ENCODE measurements around the gene CIDEC.

CIDEC gene, protein sequence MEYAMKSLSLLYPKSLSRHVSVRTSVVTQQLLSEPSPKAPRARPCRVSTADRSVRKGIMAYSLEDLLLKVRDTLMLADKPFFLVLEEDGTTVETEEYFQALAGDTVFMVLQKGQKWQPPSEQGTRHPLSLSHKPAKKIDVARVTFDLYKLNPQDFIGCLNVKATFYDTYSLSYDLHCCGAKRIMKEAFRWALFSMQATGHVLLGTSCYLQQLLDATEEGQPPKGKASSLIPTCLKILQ

GRCh38 chr3:9879830-9880549, at the start of gene CIDEC:
TSS of gene CIDEC (minus strand) at chr3:9880253. CDS start at chr3:9878486, 1,767 bp downstream.
- CTCF ChIA-PET, result no interaction called here
- Mint-ChIP-seq H3K4me1 (no peaks in the 10 kb centered on the region), H3K9me3 (no peaks in the 10 kb centered on the region), H3K27ac (no peak within 1 kb of the TSS), H3K4me3 (no peak within 1 kb of the TSS), H3K27me3 (peaks cover 26% of the 10 kb centered on the region), H3K36me3 (no peaks in the 10 kb centered on the region)
- DNase-seq, result no peak

- H3K4me3 Mint-ChIP-seq, result no peak overlapping the region
- H3K9me3 Mint-ChIP-seq, result no peaks in the 10 kb centered on the region
- CTCF ChIA-PET, result no interaction called here
- no peaks in the 10 kb centered on the region for H3K36me3 Mint-ChIP-seq
- H3K4me1 Mint-ChIP-seq, result peaks cover 14% of the 10 kb centered on the region
- no peak overlapping the region for H3K27ac Mint-ChIP-seq
- DNase-seq, result no peak
- H3K27me3 Mint-ChIP-seq, result peaks cover 26% of the 10 kb centered on the region
Observed at GRCh38 chr3:9928158-9928557, 48.1 kb upstream of the CIDEC start.

DNA sequence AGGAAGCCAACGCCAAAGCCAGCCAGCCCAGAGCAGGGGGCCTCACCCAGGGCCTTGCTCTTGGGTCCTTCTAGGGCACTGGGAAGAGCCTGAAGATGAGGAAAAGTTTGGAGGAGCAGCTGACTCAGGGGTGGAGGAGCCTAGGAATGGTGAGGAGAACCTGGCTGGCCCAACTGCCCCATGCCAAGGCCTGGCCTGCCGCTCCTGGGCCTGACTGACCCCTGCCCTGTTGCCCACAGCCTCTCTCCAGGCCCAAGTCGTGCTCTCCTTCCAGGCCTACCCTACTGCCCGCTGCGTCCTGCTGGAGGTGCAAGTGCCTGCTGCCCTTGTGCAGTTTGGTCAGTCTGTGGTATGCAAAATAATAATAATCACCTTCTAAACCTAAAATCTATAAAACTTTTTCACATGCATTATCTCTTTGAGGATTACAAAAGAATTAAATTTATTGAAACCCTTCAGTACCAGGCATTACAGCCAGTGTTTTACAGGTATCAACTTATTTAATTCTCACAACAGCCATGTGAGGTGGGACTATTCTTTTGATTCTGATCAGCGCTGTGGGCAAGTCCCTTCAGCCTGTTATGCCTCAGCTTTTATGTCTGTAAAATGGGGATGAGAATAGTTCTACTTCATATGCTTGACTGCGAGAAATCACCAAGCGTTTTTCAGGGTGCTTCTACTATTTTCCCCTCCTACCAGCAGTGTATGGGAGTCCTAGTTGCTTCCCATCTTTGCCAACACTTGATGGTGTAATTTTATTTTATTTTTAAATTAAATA, 38.4 kb upstream of the CIDEC start:
- CTCF ChIA-PET, result no interaction called here

DNA sequence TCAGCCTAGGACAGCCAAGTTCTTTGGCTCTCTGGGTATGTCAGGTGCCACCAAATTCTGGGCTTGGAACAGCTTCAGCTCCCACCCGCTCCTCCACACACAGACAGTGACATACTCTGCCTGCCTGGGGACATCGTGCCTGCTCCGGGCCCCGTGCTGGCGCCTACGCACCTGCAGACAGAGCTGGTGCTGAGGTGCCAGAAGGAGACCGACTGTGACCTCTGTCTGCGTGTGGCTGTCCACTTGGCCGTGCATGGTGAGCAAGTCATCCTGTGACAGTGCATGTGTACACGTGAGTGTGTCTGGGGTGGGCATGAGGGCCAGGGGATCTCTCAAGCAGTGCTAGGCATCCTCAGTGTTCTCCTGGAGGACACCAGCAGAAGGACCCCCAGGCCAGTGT, 37.8 kb upstream of the CIDEC start:
- Mint-ChIP-seq H3K4me1 (peaks cover 16% of the 10 kb centered on the region), H3K4me3 (no peak overlapping the region), H3K9me3 (no peaks in the 10 kb centered on the region), H3K36me3 (no peaks in the 10 kb centered on the region), H3K27me3 (peaks cover 62% of the 10 kb centered on the region), H3K27ac (no peak overlapping the region)
- DNase-seq, result no peak
- CTCF ChIA-PET, result interaction anchor here (1.3 to 2.6 kb wide), 2 partner anchors 14 to 15 kb away, joined by 4 to 18 read pairs; partner anchors contain the start of gene IL17RE

More for the DNA sequence above, 38.4 kb upstream of the CIDEC start:
- peaks cover 16% of the 10 kb centered on the region for H3K4me1 Mint-ChIP-seq
- no peak for DNase-seq
- H3K36me3 Mint-ChIP-seq, result no peaks in the 10 kb centered on the region
- H3K27ac Mint-ChIP-seq, result no peak overlapping the region
- no peaks in the 10 kb centered on the region for H3K9me3 Mint-ChIP-seq
- peaks cover 67% of the 10 kb centered on the region for H3K27me3 Mint-ChIP-seq
- no peak overlapping the region for H3K4me3 Mint-ChIP-seq

- Mint-ChIP-seq H3K27me3 (peaks cover 57% of the 10 kb centered on the region), H3K4me3 (peak within 1 kb of the TSS; percentile 68), H3K9me3 (no peaks in the 10 kb centered on the region), H3K4me1 (peaks cover 16% of the 10 kb centered on the region), H3K27ac (no peak within 1 kb of the TSS), H3K36me3 (no peaks in the 10 kb centered on the region)
- CTCF ChIA-PET, result interaction anchor here (1.3 to 2.6 kb wide), 2 partner anchors 14 to 15 kb away, joined by 4 to 18 read pairs; partner anchors contain the start of gene IL17RE
- DNase-seq, result peak; percentile 55
Observed at GRCh38 chr3:9916734-9917680, 37.0 kb upstream of the CIDEC start, which contains the start of gene IL17RC. TSS of gene IL17RC (plus strand) at chr3:9917098. CDS start at chr3:9917316, 218 bp downstream.

DNA sequence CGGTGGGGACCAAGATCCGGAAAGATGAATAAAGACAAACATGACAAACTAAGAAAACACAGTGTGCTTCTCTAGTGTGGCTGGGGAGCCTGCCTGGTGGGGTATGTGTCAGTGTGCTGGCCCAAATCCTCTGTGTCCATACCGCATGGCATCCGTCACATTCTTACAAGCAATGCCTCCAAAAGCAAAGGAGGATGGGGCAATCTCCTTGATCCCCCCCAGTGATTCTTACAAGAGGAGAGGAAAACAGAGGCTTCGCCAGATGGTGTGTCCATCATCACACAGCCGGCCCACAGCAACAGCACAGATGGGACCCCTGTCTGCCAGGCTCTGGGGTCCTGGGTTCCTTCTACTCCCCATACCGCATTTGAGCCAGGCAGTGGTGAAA, 36.3 kb upstream of the CIDEC start:
- Mint-ChIP-seq H3K36me3 (no peaks in the 10 kb centered on the region), H3K4me1 (peaks cover 16% of the 10 kb centered on the region), H3K9me3 (no peaks in the 10 kb centered on the region), H3K27me3 (peaks cover 62% of the 10 kb centered on the region), H3K4me3 (peak overlapping the region; percentile 60), H3K27ac (no peak overlapping the region)
- DNase-seq, result no peak
- CTCF ChIA-PET, result interaction anchor here (0.7 to 2.6 kb wide), 3 partner anchors 16 to 141 kb away, joined by 3 to 18 read pairs (median 3); no protein-coding TSS in a partner anchor

DNA sequence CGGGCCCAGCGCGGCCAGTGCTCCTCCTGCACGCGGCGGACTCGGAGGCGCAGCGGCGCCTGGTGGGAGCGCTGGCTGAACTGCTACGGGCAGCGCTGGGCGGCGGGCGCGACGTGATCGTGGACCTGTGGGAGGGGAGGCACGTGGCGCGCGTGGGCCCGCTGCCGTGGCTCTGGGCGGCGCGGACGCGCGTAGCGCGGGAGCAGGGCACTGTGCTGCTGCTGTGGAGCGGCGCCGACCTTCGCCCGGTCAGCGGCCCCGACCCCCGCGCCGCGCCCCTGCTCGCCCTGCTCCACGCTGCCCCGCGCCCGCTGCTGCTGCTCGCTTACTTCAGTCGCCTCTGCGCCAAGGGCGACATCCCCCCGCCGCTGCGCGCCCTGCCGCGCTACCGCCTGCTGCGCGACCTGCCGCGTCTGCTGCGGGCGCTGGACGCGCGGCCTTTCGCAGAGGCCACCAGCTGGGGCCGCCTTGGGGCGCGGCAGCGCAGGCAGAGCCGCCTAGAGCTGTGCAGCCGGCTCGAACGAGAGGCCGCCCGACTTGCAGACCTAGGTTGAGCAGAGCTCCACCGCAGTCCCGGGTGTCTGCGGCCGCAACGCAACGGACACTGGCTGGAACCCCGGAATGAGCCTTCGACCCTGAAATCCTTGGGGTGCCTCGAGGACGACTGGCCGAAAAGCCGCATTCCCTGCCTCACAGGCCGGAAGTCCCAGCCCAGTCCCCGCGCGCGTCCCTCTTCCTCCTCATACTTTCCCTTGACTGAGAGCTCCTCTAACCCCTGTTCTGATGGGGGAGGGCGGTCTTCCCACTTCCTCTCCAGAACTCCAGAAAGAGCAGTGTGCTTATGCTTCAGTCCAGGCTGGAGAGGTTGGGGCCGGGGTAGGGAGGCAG, 35.4 kb upstream of the CIDEC start:
- Mint-ChIP-seq H3K27ac (no peak overlapping the region), H3K4me3 (peak overlapping the region; percentile 68), H3K9me3 (no peaks in the 10 kb centered on the region), H3K4me1 (peaks cover 16% of the 10 kb centered on the region), H3K27me3 (peaks cover 59% of the 10 kb centered on the region), H3K36me3 (no peaks in the 10 kb centered on the region)
- CTCF ChIA-PET, result interaction anchor here (0.7 to 2.6 kb wide), 4 partner anchors 16 to 140 kb away, joined by 3 to 18 read pairs (median 3); no protein-coding TSS in a partner anchor
- DNase-seq, result peak; percentile 56

- Mint-ChIP-seq H3K27ac (no peak overlapping the region), H3K36me3 (no peaks in the 10 kb centered on the region), H3K4me1 (peaks cover 16% of the 10 kb centered on the region), H3K9me3 (no peaks in the 10 kb centered on the region), H3K27me3 (peaks cover 51% of the 10 kb centered on the region), H3K4me3 (peak overlapping the region; percentile 68)
- CTCF ChIA-PET, result interaction anchor here (0.7 to 2.6 kb wide), 4 partner anchors 11 to 70 kb away, joined by 3 to 18 read pairs (median 10); partner anchors contain the start of gene RPUSD3
- no peak for DNase-seq
Observed at GRCh38 chr3:9914559-9915253, 34.7 kb upstream of the CIDEC start.

DNA sequence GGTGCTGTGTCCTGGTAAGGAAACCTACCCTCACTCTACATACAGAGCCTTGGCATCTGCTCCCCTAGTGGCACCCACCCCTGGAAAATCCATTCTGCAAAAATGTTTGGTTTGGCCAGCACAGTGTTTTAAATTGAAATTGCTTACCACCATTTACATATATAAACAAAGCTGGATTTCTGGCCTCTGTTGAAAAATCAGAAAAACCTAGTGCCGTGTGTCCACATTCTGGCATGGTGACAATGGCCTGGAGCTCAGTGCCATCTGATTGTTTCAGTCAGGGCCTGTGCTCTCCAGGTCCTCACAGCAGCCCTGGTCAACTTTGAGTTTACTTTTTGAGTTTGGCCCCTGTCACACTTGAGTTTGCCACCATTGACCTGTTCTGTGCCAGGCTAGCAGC, 34.0 kb upstream of the CIDEC start:
- no peak for DNase-seq
- H3K36me3 Mint-ChIP-seq, result no peaks in the 10 kb centered on the region
- H3K9me3 Mint-ChIP-seq, result no peaks in the 10 kb centered on the region
- no peak overlapping the region for H3K27ac Mint-ChIP-seq
- CTCF ChIA-PET, result interaction anchor here (0.7 to 2.2 kb wide), 3 partner anchors 11 to 70 kb away, joined by 3 to 15 read pairs (median 4); partner anchors contain the start of gene RPUSD3
- peaks cover 50% of the 10 kb centered on the region for H3K27me3 Mint-ChIP-seq
- no peak overlapping the region for H3K4me3 Mint-ChIP-seq
- H3K4me1 Mint-ChIP-seq, result peaks cover 16% of the 10 kb centered on the region

GRCh38 chr3:9913601-9914000, 33.5 kb upstream of the CIDEC start:
- CTCF ChIA-PET, result interaction anchor here (0.7 to 2.2 kb wide), 3 partner anchors 10 to 69 kb away, joined by 3 to 15 read pairs (median 4); partner anchors contain the start of gene RPUSD3

DNA sequence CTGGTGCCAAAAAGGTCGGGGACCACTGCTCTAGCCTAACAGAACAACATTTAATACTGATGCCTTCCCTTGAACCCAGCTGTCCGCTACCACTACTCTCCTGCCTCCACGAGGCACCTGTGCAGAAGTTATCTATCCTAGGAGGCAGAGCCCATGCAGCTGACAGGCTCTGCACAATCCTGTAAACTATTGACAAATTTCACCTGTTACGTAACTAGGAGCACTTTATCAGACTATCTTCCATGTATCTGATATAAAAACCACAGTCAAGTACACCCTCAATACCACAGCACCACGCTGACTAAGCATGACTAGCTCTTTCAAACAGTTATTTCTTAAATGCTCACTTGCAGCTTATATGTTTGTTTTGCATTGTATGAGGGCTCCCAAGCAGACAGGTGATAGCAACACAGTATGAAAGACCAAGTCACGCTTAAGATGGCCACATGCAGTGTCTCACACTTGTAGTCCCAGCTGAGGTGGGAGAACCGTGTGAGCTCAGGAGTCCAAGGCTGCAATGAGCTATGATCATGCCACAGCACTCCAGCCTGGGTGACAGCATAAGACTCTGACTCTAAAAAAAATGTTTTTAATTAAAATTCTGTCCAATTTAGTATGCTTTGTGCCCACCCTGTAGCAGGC, 32.4 kb upstream of the CIDEC start:
- Mint-ChIP-seq H3K9me3 (no peaks in the 10 kb centered on the region), H3K4me3 (no peak overlapping the region), H3K4me1 (peaks cover 16% of the 10 kb centered on the region), H3K27ac (no peak overlapping the region), H3K27me3 (peaks cover 45% of the 10 kb centered on the region), H3K36me3 (no peaks in the 10 kb centered on the region)
- CTCF ChIA-PET, result interaction anchor here (2.2 kb wide), 1 partner anchor 19 kb away, joined by 15 read pairs; no protein-coding TSS in a partner anchor
- DNase-seq, result no peak

More at GRCh38 chr3:9913601-9914000, 33.5 kb upstream of the CIDEC start:
- H3K9me3 Mint-ChIP-seq, result no peaks in the 10 kb centered on the region
- peaks cover 16% of the 10 kb centered on the region for H3K4me1 Mint-ChIP-seq
- no peak overlapping the region for H3K4me3 Mint-ChIP-seq
- peaks cover 50% of the 10 kb centered on the region for H3K27me3 Mint-ChIP-seq
- DNase-seq, result no peak
- no peak overlapping the region for H3K27ac Mint-ChIP-seq
- no peaks in the 10 kb centered on the region for H3K36me3 Mint-ChIP-seq

Measured in activated naive CD4-positive, alpha-beta T cell treated with anti-CD3 and anti-CD28 coated beads, Interleukin-2, amount 10 ng/mL, durations not matched to agents 7 days and 5 days (primary cell).